Psoas muscle (tissue), 8 donors: ENCODE results near the gene LNPK. TPM values are rescaled to one million over a fixed set of nuclear protein-coding genes. Genes with fewer than 3 reads are reported as not detected.
"Not testable (repeated sequence)": the region's sequence is repeated elsewhere in the genome, so short reads cannot be mapped to it uniquely, and the experiment has no call there.

Source experiments
- ATAC-seq, 4 donors: fragments of 200-7000 bp; cut with Tn5 transposase; one replicate each; pipeline ENCODE4 v1.9.1; 2020; ENCODE audit warnings: moderate library complexity in 3 of 4, mild to moderate bottlenecking in 2 of 4
- DNase-seq, 2 donors: peaks; one replicate each; pipeline ENCODE4 v3.0.0-alpha.2; 2020
- H3K27ac ChIP-seq: fragments of 200-600 bp; one replicate; pipeline ENCODE4 v1.8.0; 2022
- H3K27me3 ChIP-seq, 3 donors: fragments of 200-600 bp in 1 of 3; one replicate each; pipeline versions ENCODE4 v1.6.1 to v1.8.0; 2013 to 2022; ENCODE audit warnings: low read length in 2 of 3, mild to moderate bottlenecking in 2 of 3, moderate library complexity in 1 of 3; ENCODE audit not compliant: insufficient read depth in 3 of 3
- H3K36me3 ChIP-seq, 2 donors: fragments of 200-600 bp in 1 of 2; one replicate each; pipeline versions ENCODE4 v1.6.1 to v1.8.0; 2013 to 2022; ENCODE audit warnings: low read depth in 1 of 2, mild to moderate bottlenecking in 1 of 2, moderate library complexity in 1 of 2; ENCODE audit not compliant: insufficient read depth in 1 of 2
- H3K4me1 ChIP-seq: fragments of 200-600 bp; one replicate; pipeline ENCODE4 v1.8.0; 2022
- H3K4me3 ChIP-seq: fragments of 200-600 bp; one replicate; pipeline ENCODE4 v1.8.0; 2022; ENCODE audit warnings: mild to moderate bottlenecking
- H3K9me3 ChIP-seq: fragments of 200-600 bp; one replicate; pipeline ENCODE4 v1.8.0; 2022
- WGBS, 3 donors: extraction: QIAGEN DNeasy Blood & Tissue Kit; methylation state at CpG; one replicate each; pipeline versions ENCODE4 v1.1.6 to v1.1.7; 2013; 5-methylcytosine and 5-hydroxymethylcytosine counted together
- intact Hi-C, 2 donors: fragments of 100-400 bp; cut with DNase I; formaldehyde crosslinking; loops; one replicate each; pipeline versions ENCODE4 v1.11.0 to v1.14.2; 2022
- polyA plus RNA-seq, 3 donors: library from polyadenylated mRNA; stranded (reverse); fragments of 200-250 nt; gene quantifications; one replicate each; pipeline ENCODE4 v1.2.3, GENCODE V29; 2013
- total RNA-seq, 4 donors: library from RNA; stranded (reverse); fragmentation: NEBNext Ultra II Directional in 2 of 4; extraction: Animal tissue kit (Norgen Biotek cat#: 25700) in 2 of 4; gene quantifications; one replicate each; pipeline versions ENCODE4 v1.2.1 to v1.2.4, GENCODE V29; 2021 to 2023
- TF ChIP-seq, protein P1 (sequence below): fragments of 200-600 bp; IDR thresholded peaks from one replicate; pipeline ENCODE4 v1.8.0; 2022; ENCODE audit warnings: antibody characterized with exemption
- donor health status: healthy with polysubstance abuse.
- donor health status: DM: no; HTN: no; CAD: no; lungs with moderate emphysema.
- donor health status: Bipolar disorder and iron deficiency.
- donor health status: healthy.
- donor health status: DM: yes; HTN: yes; CAD: no.
- donor health status: DM: no; HTN: no; CAD: no.
- donor health status: DM: no; HTN: no; CAD: no.
- donor health status: DM: yes; HTN: yes; CAD: no.

Gene LNPK
- total and polyA plus RNA-seq, 7 donors: 8.8 to 65.6 (median 47.6) TPM

DNA sequence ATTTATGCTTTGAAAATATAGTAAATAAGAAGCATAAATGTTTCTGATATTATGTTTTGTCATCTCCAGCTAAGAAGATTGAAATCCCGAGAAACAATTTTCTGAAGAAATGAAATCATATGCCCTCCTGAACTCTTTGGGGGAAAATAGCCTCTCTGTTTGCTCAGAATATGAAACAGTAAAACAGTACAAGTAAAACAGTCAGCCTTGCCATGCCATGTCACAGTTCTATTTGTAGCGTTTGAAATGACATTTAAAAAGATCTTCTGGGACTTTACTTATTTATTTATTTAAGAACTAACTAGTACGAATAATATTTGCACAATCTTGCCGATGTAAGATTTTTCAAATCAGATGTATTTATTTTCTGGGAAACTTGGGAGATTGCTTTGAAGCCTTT, 98.0 kb downstream of the LNPK start:
- WGBS, 3 donors: 41 to 67% (median 50%) methylated on average over 4 of the region's 4 CpGs
- DNase-seq: no peak

DNA sequence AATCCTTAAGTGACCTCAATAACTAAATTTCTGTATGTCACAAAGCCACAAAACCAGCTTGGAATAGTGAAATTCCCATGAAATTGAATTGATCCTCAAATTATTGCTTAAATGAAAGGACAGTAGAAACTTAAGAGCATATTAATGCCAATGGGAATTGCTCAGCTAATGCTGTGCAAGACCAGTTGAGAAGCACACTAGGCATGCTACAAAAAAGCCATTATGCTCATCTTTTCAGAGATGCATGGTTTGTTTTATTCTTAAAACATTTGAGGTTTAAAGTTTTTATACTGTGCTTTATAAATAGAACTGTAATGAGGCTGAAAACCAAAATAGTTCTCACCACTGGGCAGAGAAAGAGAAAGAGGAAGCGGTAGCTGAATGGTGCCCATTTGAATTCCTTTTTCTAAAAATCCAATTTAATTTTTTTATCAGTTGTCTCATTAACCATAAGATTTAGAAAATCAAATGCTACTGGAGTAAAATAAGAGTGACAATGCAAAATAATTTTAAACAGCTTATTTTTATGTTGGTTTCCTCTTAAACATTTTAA, 98.6 kb downstream of the LNPK start:
- Histone ChIP-seq H3K27me3 (no peaks in the 10 kb centered on the region), H3K4me3 (peak overlapping the region; percentile 23), H3K4me1 (peaks cover 7% of the 10 kb centered on the region), H3K36me3 (no peaks in the 10 kb centered on the region), H3K9me3 (no peaks in the 10 kb centered on the region), H3K27ac (no peak overlapping the region)
- 28 to 61% (median 31%) methylated on average over 1 of the region's 1 CpG for WGBS, 3 donors
- intact Hi-C loops: no loop called here
- TF ChIP-seq, protein P1, sequence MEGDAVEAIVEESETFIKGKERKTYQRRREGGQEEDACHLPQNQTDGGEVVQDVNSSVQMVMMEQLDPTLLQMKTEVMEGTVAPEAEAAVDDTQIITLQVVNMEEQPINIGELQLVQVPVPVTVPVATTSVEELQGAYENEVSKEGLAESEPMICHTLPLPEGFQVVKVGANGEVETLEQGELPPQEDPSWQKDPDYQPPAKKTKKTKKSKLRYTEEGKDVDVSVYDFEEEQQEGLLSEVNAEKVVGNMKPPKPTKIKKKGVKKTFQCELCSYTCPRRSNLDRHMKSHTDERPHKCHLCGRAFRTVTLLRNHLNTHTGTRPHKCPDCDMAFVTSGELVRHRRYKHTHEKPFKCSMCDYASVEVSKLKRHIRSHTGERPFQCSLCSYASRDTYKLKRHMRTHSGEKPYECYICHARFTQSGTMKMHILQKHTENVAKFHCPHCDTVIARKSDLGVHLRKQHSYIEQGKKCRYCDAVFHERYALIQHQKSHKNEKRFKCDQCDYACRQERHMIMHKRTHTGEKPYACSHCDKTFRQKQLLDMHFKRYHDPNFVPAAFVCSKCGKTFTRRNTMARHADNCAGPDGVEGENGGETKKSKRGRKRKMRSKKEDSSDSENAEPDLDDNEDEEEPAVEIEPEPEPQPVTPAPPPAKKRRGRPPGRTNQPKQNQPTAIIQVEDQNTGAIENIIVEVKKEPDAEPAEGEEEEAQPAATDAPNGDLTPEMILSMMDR: no peak
- no peak for DNase-seq
- peak in 3 of 4 donors; percentile 21 to 54 (median 32) for ATAC-seq

More for the DNA sequence above, 98.0 kb downstream of the LNPK start:
- intact Hi-C loops: no loop called here
- H3K36me3 ChIP-seq: no peaks in the 10 kb centered on the region
- no peak overlapping the region for H3K27ac ChIP-seq
- TF ChIP-seq, protein P1: no peak
- peaks cover 7% of the 10 kb centered on the region for H3K4me1 ChIP-seq
- H3K27me3 ChIP-seq: no peaks in the 10 kb centered on the region
- peak in 3 of 4 donors; percentile 56 to 90 (median 76) for ATAC-seq
- peak overlapping the region; percentile 23 for H3K4me3 ChIP-seq
- no peaks in the 10 kb centered on the region for H3K9me3 ChIP-seq

DNA sequence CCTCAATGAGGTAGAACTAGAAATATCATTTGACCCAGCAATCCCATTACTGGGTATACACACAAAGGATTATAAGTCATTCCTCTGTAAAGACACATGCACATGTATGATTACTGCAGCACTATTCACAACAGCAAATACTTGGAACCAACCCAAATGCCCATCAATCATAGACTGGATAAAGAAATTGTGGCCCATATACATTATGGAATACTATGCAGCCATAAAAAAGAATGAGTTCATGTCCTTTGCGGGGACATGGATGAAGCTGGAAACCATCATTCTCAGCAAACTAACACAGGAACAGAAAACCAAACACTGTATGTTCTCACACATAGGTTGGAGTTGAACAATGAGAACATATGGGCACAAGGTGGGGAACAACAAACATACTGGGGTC, 106.1 kb downstream of the LNPK start:
- ATAC-seq, H3K4me3 ChIP-seq, H3K36me3 ChIP-seq, DNase-seq, H3K9me3 ChIP-seq, H3K27ac ChIP-seq, intact Hi-C loops, H3K27me3 ChIP-seq, H3K4me1 ChIP-seq: not testable (repeated sequence)
- WGBS, 3 donors: 100% methylated on average over 1 of the region's 1 CpG

DNA sequence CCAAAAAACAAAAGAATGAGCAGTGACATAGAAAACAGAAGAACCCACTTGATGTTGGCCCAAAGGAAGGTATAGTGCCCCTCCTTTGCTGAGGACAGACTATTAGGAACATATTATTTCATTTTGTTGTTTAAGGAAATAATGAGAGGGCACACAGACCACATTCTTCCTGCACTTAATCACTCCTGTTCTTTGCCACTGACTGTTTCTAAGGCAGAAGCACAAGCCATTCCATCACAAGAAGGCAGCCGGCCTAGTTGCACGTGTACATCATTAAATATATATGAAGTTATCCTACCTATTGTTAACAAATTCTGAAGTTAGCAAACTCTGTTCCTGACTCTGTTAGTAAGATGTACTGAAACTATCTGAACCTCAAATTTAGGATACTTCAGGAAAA, 110.0 kb downstream of the LNPK start:
- TF ChIP-seq, protein P1: no peak
- 91 to 93% (median 93%) methylated on average over 2 of the region's 2 CpGs for WGBS, 3 donors
- no peak for DNase-seq
- intact Hi-C loops: no loop called here
- Histone ChIP-seq H3K27me3 (peaks cover 0 to 1% (median 0%) of the 10 kb centered on the region in 3 donors), H3K27ac (no peak overlapping the region), H3K9me3 (no peaks in the 10 kb centered on the region), H3K36me3 (no peaks in the 10 kb centered on the region), H3K4me3 (no peak overlapping the region), H3K4me1 (peaks cover 3% of the 10 kb centered on the region)
- ATAC-seq: no peak

DNA sequence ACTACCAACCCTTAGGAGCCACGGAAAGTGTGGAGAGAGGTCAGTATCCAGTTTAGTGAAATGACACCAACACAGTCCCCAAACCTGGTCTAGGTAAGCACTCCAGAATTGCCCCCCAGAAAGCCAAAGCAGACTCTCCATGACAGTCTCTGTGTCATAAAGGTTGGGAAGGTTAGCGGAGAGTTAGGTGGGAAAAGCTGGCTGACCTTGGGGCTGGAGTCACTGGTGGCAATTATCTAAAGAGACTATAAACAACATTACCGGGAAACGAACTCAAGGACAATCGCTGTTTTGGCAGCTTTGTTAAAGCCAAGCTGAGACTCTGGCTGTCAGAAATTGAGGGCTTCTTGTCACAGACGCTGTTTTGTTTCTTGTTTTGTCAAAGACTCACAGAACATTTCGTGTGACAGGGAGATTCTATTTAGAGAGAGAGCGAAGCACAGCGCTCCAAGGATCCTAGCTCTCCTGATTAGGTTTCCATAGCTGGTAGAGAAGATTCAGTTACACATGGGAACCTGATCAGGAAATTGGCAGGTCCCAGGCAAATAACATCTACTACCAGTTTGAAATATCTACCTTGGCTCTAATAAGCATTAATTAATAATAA, 111.3 kb downstream of the LNPK start:
- H3K9me3 ChIP-seq: no peaks in the 10 kb centered on the region
- peak overlapping the region; percentile 39 for H3K27ac ChIP-seq
- H3K27me3 ChIP-seq: peaks cover 0 to 1% (median 0%) of the 10 kb centered on the region in 3 donors
- peak overlapping the region; percentile 29 for H3K4me3 ChIP-seq
- no peaks in the 10 kb centered on the region for H3K36me3 ChIP-seq
- 37 to 62% (median 43%) methylated on average over 9 of the region's 9 CpGs for WGBS, 3 donors
- intact Hi-C loops: no loop called here
- ATAC-seq (peak in 2 of 4 donors; percentile 55), DNase-seq (no peak)
- peaks cover 3% of the 10 kb centered on the region for H3K4me1 ChIP-seq
- TF ChIP-seq, protein P1: no peak
